PC-9 (cell line): ENCODE results near the gene DIP2C.

Experiments used
- EZH2 ChIP-seq: fragments of 200-600 bp; sonication (generic); IDR thresholded peaks from 2 replicates; pipeline ENCODE4 v1.8.0; 2017; ENCODE audit warnings: antibody characterized with exemption, low read depth
- TF ChIP-seq, protein P1 (sequence below): fragments of 200-600 bp; sonication (generic); conservative IDR thresholded peaks from 2 replicates; pipeline ENCODE4 v1.6.1; 2017; ENCODE audit warnings: mixed run types, antibody characterized with exemption, mild to moderate bottlenecking, moderate library complexity

DNA sequence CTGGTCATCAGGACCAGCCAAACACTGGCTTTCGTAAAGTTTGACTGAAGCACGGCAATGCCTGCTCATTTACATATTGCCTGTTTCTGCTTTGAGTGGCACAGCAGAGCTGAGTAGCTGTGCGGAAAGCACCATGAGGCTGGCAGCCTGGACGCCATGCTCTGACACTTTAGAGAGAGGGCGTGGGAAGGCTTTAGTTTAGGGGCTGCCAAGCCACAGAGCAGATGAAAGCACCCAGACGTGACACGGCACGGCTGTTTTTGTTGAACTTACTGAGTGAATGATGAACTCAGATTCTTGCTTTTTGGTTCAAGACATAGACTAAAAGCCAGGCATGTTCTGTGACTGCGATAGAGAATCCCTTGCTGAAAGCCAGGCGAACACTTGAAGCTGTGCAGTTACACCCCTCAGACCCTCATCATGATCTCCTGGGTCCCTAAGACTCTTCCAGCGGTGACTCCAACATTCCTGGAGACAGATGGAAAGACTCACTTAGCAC is 372.1 kb downstream of the DIP2C start:
- TF ChIP-seq, protein P1, sequence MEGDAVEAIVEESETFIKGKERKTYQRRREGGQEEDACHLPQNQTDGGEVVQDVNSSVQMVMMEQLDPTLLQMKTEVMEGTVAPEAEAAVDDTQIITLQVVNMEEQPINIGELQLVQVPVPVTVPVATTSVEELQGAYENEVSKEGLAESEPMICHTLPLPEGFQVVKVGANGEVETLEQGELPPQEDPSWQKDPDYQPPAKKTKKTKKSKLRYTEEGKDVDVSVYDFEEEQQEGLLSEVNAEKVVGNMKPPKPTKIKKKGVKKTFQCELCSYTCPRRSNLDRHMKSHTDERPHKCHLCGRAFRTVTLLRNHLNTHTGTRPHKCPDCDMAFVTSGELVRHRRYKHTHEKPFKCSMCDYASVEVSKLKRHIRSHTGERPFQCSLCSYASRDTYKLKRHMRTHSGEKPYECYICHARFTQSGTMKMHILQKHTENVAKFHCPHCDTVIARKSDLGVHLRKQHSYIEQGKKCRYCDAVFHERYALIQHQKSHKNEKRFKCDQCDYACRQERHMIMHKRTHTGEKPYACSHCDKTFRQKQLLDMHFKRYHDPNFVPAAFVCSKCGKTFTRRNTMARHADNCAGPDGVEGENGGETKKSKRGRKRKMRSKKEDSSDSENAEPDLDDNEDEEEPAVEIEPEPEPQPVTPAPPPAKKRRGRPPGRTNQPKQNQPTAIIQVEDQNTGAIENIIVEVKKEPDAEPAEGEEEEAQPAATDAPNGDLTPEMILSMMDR = no peak
- no peak for TF ChIP-seq EZH2
